Mucosa of rectum (tissue), 2 donors: Measurements from ENCODE around the gene CD248.
A peak's percentile ranks its signal among the peaks of the same experiment; 100 is the strongest.

Experiments used
- H3K27ac ChIP-seq, 2 donors: one replicate each; pipeline ENCODE4 v1.7.0; 2013; ENCODE audit warnings: inconsistent platforms in 2 of 2, low read depth in 2 of 2, low read length in 2 of 2
- H3K27me3 ChIP-seq, 2 donors: one replicate each; pipeline ENCODE4 v1.7.0; 2013; ENCODE audit warnings: low read length in 2 of 2; ENCODE audit not compliant: control insufficient read depth in 2 of 2, insufficient read depth in 2 of 2
- H3K36me3 ChIP-seq, 2 donors: one replicate each; pipeline ENCODE4 v1.7.0; 2013; ENCODE audit warnings: low read length in 2 of 2; ENCODE audit not compliant: control insufficient read depth in 2 of 2, insufficient read depth in 2 of 2
- H3K4me1 ChIP-seq, 2 donors: one replicate each; pipeline ENCODE4 v1.7.0; 2013; ENCODE audit warnings: low read length in 2 of 2, mild to moderate bottlenecking in 1 of 2; ENCODE audit not compliant: control insufficient read depth in 2 of 2, insufficient read depth in 2 of 2
- H3K4me3 ChIP-seq, 2 donors: one replicate each; pipeline ENCODE4 v1.7.0; 2013; ENCODE audit warnings: low read length in 2 of 2
- H3K9ac ChIP-seq, 2 donors: one replicate each; pipeline ENCODE4 v1.7.0; 2013; ENCODE audit warnings: low read length in 2 of 2, low read depth in 1 of 2, mild to moderate bottlenecking in 1 of 2
- H3K9me3 ChIP-seq, 2 donors: one replicate each; pipeline ENCODE4 v1.7.0; 2013; ENCODE audit warnings: low read length in 2 of 2; ENCODE audit not compliant: control insufficient read depth in 2 of 2
- donor health status: healthy.
- donor health status: Normal muscosa, but diverticular disease.

The CD248 gene

DNA sequence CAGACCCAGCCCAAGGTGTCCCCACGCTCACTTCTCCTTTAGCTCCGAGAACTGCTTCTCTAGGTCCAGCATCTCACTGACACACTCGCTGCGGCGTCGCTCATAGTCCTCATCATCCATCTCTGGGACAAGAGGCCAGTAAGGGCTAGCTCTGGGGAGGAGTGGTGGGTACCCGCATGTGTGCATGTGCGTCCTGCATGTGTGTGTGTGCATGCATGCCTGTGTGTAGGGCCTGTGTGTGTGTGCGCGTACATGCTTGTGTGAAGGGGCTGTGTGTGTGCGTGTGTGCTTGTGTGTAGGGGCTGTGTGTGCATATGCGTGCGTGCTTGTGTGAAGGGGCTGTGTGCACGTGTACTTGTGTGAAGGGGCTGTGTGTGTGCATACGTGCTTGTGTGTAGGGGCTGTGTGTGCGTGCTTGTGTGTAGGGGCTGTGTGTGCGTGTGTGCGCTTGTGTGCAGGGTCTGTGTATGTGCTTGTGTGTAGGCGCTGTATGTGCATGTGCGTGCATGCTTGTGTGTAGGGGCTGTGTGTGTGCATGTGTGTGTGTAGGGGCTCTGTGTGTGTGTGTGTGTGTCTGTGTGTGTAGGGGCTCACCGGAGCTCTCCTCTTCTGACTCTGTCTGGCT, 24.8 kb upstream of the CD248 start:
- no peaks in the 10 kb centered on the region for H3K27me3 ChIP-seq
- H3K9me3 ChIP-seq, result no peaks in the 10 kb centered on the region
- no peak overlapping the region for H3K9ac ChIP-seq
- H3K4me3 ChIP-seq, result no peak overlapping the region
- peaks cover 32 to 33% of the 10 kb centered on the region in 2 donors for H3K4me1 ChIP-seq
- no peak overlapping the region for H3K27ac ChIP-seq
- H3K36me3 ChIP-seq, result peaks cover 28 to 41% of the 10 kb centered on the region in 2 donors

DNA sequence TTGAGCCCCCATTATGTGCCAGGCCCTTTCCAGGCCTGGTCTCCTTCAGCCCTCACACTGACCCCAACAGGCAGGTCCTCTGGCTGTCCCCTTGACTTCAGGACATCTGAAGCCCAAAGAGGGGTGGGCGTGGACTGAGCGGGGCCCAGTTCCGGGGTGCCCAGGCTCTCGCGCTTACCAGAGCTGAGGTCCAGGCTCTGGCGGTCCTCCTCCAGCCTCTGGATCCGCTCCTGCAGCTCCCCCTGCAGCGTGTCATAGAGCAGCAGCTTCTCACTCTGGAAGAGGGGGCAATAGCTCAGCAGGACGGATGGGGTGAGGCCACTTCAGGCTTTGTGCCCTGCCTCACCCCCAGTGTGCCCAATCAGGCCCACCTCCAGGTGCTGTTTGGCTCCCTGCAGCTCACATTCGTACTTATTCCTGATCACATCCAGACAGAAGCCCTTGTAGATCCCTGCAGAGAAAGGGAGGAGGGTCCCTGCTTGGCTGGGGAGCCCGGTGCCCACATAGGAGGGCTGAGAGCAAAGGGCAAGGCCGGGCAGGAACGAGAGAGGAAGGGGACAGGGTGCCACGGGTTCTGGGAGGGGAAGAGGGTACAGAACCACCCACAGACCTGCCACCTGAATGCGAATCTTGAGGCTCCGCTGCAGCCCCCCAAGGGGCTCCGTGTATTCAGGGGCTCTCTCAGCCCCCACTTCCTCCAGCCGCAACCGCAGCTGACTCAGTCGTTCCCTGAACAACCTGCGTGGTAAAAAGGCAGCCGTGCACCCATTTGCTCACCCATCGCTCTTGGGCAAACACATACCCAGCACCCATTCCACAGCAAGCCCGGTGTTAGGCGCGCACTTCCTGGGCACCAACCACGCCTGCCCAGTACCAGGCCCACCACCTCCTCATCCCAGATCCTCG, 24.0 kb upstream of the CD248 start:
- H3K27me3 ChIP-seq, result no peaks in the 10 kb centered on the region
- H3K4me3 ChIP-seq, result no peak overlapping the region
- H3K27ac ChIP-seq, result no peak overlapping the region
- H3K36me3 ChIP-seq, result peaks cover 28 to 41% of the 10 kb centered on the region in 2 donors
- no peaks in the 10 kb centered on the region for H3K9me3 ChIP-seq
- H3K4me1 ChIP-seq, result peaks cover 30% of the 10 kb centered on the region in 2 donors
- H3K9ac ChIP-seq, result no peak overlapping the region

GRCh38 chr11:66339686-66340483, 23.0 kb upstream of the CD248 start:
- peaks cover 29% of the 10 kb centered on the region in 2 donors for H3K4me1 ChIP-seq
- no peak overlapping the region for H3K4me3 ChIP-seq
- no peak overlapping the region for H3K9ac ChIP-seq
- H3K36me3 ChIP-seq, result peaks cover 28 to 41% of the 10 kb centered on the region in 2 donors
- no peak overlapping the region for H3K27ac ChIP-seq
- no peaks in the 10 kb centered on the region for H3K9me3 ChIP-seq
- H3K27me3 ChIP-seq, result no peaks in the 10 kb centered on the region

DNA sequence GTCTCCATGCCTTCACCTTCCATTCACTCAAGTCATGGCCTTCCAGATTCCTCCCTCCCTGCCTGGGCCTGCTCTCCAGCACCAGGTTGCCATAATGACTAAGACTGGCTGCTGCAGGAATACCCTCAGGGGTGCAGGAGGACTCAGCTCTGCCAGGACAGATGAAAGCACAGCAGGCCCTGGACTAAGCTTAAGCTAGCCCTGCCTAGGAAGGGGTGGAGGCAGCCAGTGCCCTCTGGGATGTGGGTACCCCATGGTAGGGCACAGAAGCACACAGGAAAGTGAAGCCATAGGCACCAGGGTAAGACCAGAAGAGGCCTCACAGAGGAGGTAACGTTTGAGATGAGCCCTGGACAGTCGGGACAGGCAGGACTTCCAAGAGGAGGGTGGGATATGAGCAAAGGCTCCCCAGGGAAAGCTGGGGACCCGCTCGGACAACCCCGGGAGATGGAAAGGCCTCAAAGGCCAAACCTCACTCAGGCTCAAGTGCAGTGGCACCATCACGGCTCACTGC, 22.4 kb upstream of the CD248 start:
- H3K9ac ChIP-seq, result no peak overlapping the region
- peaks cover 28 to 41% of the 10 kb centered on the region in 2 donors for H3K36me3 ChIP-seq
- no peak overlapping the region for H3K27ac ChIP-seq
- peaks cover 24 to 26% of the 10 kb centered on the region in 2 donors for H3K4me1 ChIP-seq
- no peaks in the 10 kb centered on the region for H3K27me3 ChIP-seq
- no peaks in the 10 kb centered on the region for H3K9me3 ChIP-seq
- H3K4me3 ChIP-seq, result no peak overlapping the region

GRCh38 chr11:66338276-66339161, 21.7 kb upstream of the CD248 start:
- Histone ChIP-seq H3K4me1 (peaks cover 17 to 19% of the 10 kb centered on the region in 2 donors), H3K27ac (no peak overlapping the region), H3K4me3 (no peak overlapping the region), H3K9me3 (no peaks in the 10 kb centered on the region), H3K9ac (no peak overlapping the region), H3K27me3 (no peaks in the 10 kb centered on the region), H3K36me3 (peaks cover 28 to 41% of the 10 kb centered on the region in 2 donors)

DNA sequence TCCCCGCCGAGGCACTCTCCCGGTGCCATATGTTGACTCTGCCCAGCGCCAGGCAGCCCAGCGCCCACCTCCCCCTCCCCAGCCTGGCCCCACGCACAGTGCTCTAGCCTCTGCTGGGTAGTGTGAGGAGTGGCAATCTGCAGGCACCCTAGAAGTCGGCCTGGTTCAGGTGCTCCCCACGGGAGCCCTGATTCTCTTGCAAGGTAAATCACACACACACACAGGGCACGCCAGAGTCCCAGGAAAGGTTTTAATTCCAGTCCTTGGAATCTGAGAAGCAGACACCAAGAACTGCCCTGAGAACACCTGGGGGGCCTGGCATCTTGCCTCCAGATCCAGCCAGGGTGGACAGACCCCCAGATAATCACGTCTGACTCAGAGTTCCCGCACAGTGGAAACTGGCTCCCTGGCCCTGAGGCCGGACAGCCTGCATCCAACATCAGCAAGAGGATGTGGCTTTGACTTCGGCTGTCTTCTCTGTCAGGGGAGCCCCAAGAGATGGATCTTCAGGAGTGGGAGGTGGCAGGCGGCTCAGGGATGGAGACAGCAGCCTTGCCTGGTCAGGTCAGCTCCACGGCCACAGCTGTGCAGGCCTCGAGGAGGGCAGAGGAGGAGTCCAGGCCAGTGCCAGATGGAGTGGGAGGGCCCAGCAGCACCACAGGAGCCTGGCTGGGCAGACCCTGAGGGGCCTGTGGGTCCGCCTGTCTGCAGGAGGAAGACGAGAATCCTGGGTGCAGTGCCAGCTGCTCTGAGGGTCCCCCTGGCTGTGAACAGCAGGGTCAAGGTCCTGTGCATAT, 20.5 kb upstream of the CD248 start:
- H3K9me3 ChIP-seq, result no peaks in the 10 kb centered on the region
- H3K4me1 ChIP-seq, result peaks cover 14 to 16% of the 10 kb centered on the region in 2 donors
- H3K27ac ChIP-seq, result peak overlapping the region in 1 of 2 donors; percentile 38
- peaks cover 28 to 47% of the 10 kb centered on the region in 2 donors for H3K36me3 ChIP-seq
- H3K4me3 ChIP-seq, result no peak overlapping the region
- H3K9ac ChIP-seq, result no peak overlapping the region
- no peaks in the 10 kb centered on the region for H3K27me3 ChIP-seq

DNA sequence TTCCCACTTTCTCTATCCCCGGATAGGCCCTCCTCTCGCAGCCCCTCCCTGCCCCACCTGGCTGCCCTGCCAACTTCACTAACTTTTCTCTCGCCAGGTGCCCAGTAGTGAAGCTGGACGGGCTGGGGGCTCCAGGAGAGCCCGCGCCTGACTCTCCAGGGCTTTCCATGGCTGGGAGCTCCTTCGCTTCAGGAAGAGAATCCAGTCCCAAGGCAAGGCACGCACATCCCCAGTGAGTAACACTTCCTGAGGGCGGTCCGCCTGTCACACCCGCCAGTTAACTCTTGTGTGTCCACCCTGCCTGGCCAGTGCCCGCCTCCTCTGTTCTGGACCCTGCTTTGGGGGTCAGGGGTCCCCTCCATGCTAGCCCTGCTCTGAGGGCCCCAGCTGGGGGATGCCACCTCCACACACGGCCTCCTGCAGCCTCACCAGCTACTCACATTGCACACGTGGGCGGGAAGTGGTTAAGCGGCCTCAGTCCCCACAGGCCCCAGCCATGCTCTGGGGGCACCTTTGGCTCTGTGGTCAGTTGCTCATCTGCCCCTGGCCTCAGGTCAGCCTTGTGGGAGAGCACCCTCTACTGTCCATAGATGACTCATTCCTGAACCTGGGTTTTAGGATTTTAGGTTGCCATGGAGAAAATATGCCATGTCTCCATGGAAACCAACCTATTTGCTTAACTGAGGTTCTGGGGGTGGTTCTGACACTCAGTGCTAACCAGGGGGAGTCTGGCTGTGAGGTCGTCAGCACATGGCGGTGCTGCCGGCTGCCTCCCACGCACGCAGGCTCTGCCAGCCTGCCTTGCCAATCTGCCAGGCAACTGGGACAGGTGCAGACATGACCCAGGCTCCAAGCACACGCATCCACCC, 19.6 kb upstream of the CD248 start, which contains the start of gene RIN1:
TSS of gene RIN1 (minus strand) at position 201 of the 869 bp plus-strand sequence. CDS start at position 169, 32 bp downstream.
- Histone ChIP-seq H3K27ac (peak within 1 kb of the TSS; percentile 61 to 80), H3K9ac (peak within 1 kb of the TSS; percentile 70 to 77)

DNA sequence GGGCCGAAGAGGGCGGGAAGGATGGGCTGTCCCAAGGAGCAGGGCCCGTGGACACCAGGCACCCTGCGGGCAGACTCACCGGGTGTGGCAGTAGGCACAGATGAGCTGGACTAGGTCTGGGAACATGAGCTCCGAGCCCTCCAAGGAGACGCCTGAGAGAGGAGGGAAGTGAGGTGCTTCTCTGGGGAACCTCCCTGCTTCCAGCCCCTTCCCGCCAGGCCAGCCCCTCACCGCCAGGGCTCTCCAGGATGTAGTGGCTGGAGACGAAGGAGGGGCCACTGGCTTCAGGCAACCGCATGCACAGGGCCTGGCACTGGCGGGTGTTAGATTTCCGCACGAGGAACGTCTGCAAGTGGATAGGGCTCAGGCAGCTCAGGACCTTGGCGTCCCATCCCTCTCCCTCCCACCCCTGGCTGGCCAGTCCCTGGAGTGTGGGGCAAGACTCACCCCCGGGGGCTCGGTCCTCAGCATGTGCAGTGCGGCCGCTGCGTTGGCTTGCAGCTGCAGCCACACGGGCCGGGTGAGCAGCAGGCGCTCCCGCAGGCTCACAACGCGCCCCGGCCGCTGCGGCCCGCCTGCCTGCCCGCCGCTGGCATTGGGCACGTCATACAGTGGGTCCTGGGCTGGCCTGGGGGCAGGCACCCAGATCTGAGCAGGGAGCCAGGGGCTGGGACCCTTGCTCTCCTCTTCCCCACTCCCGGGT, 18.8 kb upstream of the CD248 start:
- Histone ChIP-seq H3K27me3 (no peaks in the 10 kb centered on the region), H3K27ac (peak overlapping the region; percentile 61 to 80), H3K36me3 (peaks cover 13 to 36% of the 10 kb centered on the region in 2 donors), H3K9ac (peak overlapping the region; percentile 70 to 77), H3K4me1 (peaks cover 14 to 16% of the 10 kb centered on the region in 2 donors), H3K9me3 (no peaks in the 10 kb centered on the region), H3K4me3 (peak overlapping the region; percentile 72 to 74)

More for the DNA sequence above, 19.6 kb upstream of the CD248 start, which contains the start of gene RIN1:
- peaks cover 14 to 16% of the 10 kb centered on the region in 2 donors for H3K4me1 ChIP-seq
- H3K4me3 ChIP-seq, result peak within 1 kb of the TSS; percentile 72 to 74
- H3K27me3 ChIP-seq, result no peaks in the 10 kb centered on the region
- H3K9me3 ChIP-seq, result no peaks in the 10 kb centered on the region
- H3K36me3 ChIP-seq, result peaks cover 20 to 43% of the 10 kb centered on the region in 2 donors
